HepG2 (cell line): ENCODE data around the gene GOLT1A.

ENCODE experiments used
- CEBPB ChIP-seq: IDR thresholded peaks from 2 replicates; pipeline ENCODE4 v1.6.1; 2011; ENCODE audit warnings: low read depth, low read length, improper control_type of control experiment, borderline replicate concordance
- CTCF ChIP-seq: sonication (generic); formaldehyde crosslinking; IDR thresholded peaks from 2 replicates; pipeline ENCODE4 v1.5.0; 2020; ENCODE audit warnings: mild to moderate bottlenecking, missing genetic modification reagents, moderate library complexity
- ESRRA ChIP-seq: sonication (generic); formaldehyde crosslinking; IDR thresholded peaks from 2 replicates; pipeline ENCODE4 v1.5.1; 2020; ENCODE audit warnings: mild to moderate bottlenecking, low read depth, missing genetic modification reagents
- ETV6 ChIP-seq: sonication (generic); formaldehyde crosslinking; conservative IDR thresholded peaks from 2 replicates; pipeline ENCODE4 v1.4.0; 2020; ENCODE audit warnings: missing genetic modification reagents
- HMGA1 ChIP-seq: sonication (generic); formaldehyde crosslinking; conservative IDR thresholded peaks from 2 replicates; pipeline ENCODE4 v1.4.0; 2020; ENCODE audit warnings: missing genetic modification reagents
- KAT7 ChIP-seq: IDR thresholded peaks from 2 replicates; pipeline ENCODE4 v1.6.1; 2018; ENCODE audit warnings: borderline replicate concordance, missing compliant biosample characterization
- MAF1 ChIP-seq: sonication (generic); formaldehyde crosslinking; IDR thresholded peaks from 2 replicates; pipeline ENCODE4 v1.5.0; 2020; ENCODE audit warnings: missing genetic modification reagents, borderline replicate concordance
- NBN ChIP-seq: fragments of 450-650 bp; conservative IDR thresholded peaks from 2 replicates; pipeline ENCODE4 v1.6.1; 2017
- POLR2A ChIP-seq, 2 experiments: IDR thresholded peaks; 2 replicates each; pipeline ENCODE4 v1.6.1; 2011; ENCODE audit warnings: low read depth in 2 of 2, low read length in 2 of 2, mild to moderate bottlenecking in 1 of 2, moderate library complexity in 1 of 2; ENCODE audit not compliant: insufficient read depth in 1 of 2
- POLR2AphosphoS5 ChIP-seq: IDR thresholded peaks from 2 replicates; pipeline ENCODE4 v1.6.1; 2012; ENCODE audit warnings: low read depth, low read length
- SP1 ChIP-seq, 2 experiments: fragments of 450-650 bp in 1 of 2; sonication (generic) in 1 of 2; formaldehyde crosslinking in 1 of 2; IDR thresholded peaks; 2 replicates each; pipeline versions ENCODE4 v1.4.0 to v1.6.1; 2016 to 2020; ENCODE audit warnings: missing genetic modification reagents in 1 of 2
- SRF ChIP-seq: IDR thresholded peaks from 2 replicates; pipeline ENCODE4 v1.6.1; 2011; ENCODE audit warnings: mild to moderate bottlenecking, low read depth, low read length, moderate library complexity
- ZMAT3 ChIP-seq: sonication (generic); formaldehyde crosslinking; conservative IDR thresholded peaks from 2 replicates; pipeline ENCODE4 v1.7.0; 2021; ENCODE audit warnings: missing genetic modification reagents
- ZNF672 ChIP-seq: sonication (generic); formaldehyde crosslinking; IDR thresholded peaks from 2 replicates; pipeline ENCODE4 v1.8.1; 2022; ENCODE audit warnings: missing genetic modification reagents

- TF ChIP-seq SRF (no peak), POLR2A (IDR thresholded peaks at IDR 0.05; ENCODE audit: insufficient read depth in 1 of 2, low read depth in 2 of 2, low read length in 2 of 2) (no peak), HMGA1 (CRISPR knock-in tag) (no peak), CEBPB (no peak), ETV6 (no peak), CTCF (CRISPR knock-in tag) (no peak), ESRRA (CRISPR knock-in tag) (no peak), POLR2AphosphoS5 (no peak), SP1 (IDR thresholded peaks at IDR 0.05) (no peak), SP1 (CRISPR knock-in tag; IDR thresholded peaks at IDR 0.05) (no peak), ZMAT3 (no peak), ZNF672 (CRISPR knock-in tag) (no peak), NBN (no peak), KAT7 (CRISPR knock-in tag) (no peak), MAF1 (CRISPR knock-in tag) (no peak)
Measured at GRCh38 chr1:204149635-204150565, 63.9 kb downstream of the GOLT1A start.
